GOT3 (cell line): Measurements from ENCODE around the gene HMGCR.

Experiments
- DNase-seq: peaks from one replicate; lab custom pipeline; 2025; ENCODE audit warnings: mixed read lengths; lab: John Stamatoyannopoulos, UW

The HMGCR gene

GRCh38 chr5:75340714-75341478 lies 3.9 kb downstream of the HMGCR start:
- DNase-seq, result no peak

- no peak for DNase-seq
These were observed 4.9 kb downstream of the HMGCR start for GRCh38 chr5:75341934-75342333.

- no peak for DNase-seq
These were observed 5.8 kb downstream of the HMGCR start for GRCh38 chr5:75342836-75343235.

GRCh38 chr5:75348241-75348640 lies 11.2 kb downstream of the HMGCR start:
- DNase-seq, result no peak

GRCh38 chr5:75349663-75350062 lies 12.6 kb downstream of the HMGCR start:
- DNase-seq, result no peak

- no peak for DNase-seq
These were observed 14.3 kb downstream of the HMGCR start for GRCh38 chr5:75351139-75351926.

GRCh38 chr5:75355236-75355635 lies 18.2 kb downstream of the HMGCR start:
- no peak for DNase-seq

- no peak for DNase-seq
These were observed 19.7 kb downstream of the HMGCR start for GRCh38 chr5:75356719-75357118.

GRCh38 chr5:75358117-75358516 lies 21.1 kb downstream of the HMGCR start:
- no peak for DNase-seq

GRCh38 chr5:75361310-75361709 lies 24.3 kb downstream of the HMGCR start:
- DNase-seq, result no peak

- no peak for DNase-seq
These were observed 25.5 kb downstream of the HMGCR start for GRCh38 chr5:75362474-75362975.

GRCh38 chr5:75363111-75363510 lies 26.1 kb downstream of the HMGCR start:
- DNase-seq, result no peak

GRCh38 chr5:75363726-75364495 lies 26.9 kb downstream of the HMGCR start:
- DNase-seq, result no peak

GRCh38 chr5:75364571-75365280 lies 27.7 kb downstream of the HMGCR start:
- no peak for DNase-seq

GRCh38 chr5:75365740-75366139 lies 28.7 kb downstream of the HMGCR start:
- no peak for DNase-seq

- DNase-seq, result no peak
These were observed 29.8 kb downstream of the HMGCR start for GRCh38 chr5:75366787-75367186.

- DNase-seq, result no peak
These were observed 30.4 kb downstream of the HMGCR start for GRCh38 chr5:75367401-75367800.

- DNase-seq, result no peak
These were observed 31.4 kb downstream of the HMGCR start for GRCh38 chr5:75368391-75368790.

GRCh38 chr5:75373862-75374261 lies 36.8 kb downstream of the HMGCR start:
- DNase-seq, result no peak

- no peak for DNase-seq
These were observed 37.4 kb downstream of the HMGCR start for GRCh38 chr5:75374394-75374814.

GRCh38 chr5:75375414-75375813 lies 38.4 kb downstream of the HMGCR start:
- no peak for DNase-seq

GRCh38 chr5:75380099-75380498 lies 43.1 kb downstream of the HMGCR start:
- DNase-seq, result no peak
